ENCODE results near the gene RHOF.

RHOF gene

DNA sequence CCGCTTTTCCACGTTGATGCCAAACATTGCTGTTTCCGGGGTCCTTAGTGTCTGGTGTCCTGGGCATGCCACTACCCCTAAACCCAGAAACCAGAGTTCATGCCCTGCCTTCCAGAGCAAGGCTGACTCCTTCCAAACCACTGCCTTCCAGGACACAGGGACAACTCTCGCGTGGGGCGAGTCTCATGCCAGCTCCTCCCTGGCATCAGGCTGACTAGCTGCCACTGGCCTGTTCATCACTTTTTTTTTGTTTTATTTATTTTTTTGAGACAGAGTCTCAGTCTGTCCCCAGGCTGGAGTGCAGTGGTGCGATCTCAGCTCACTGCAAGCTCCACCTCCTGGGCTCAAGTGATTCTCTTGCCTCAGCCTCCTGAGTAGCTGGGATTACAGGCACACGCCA, 15.1 kb upstream of the RHOF start:
- DNase-seq (ENCODE audit: insufficient read length) (no peak), FAIRE-seq (no peak)
- TF ChIP-seq POLR2AphosphoS5 (IDR thresholded peaks at IDR 0.05; ENCODE audit: low read depth, low read length) (no peak), TAF1 (IDR thresholded peaks at IDR 0.05; ENCODE audit: borderline replicate concordance, low read depth, low read length) (no peak), POLR2A (IDR thresholded peaks at IDR 0.05; ENCODE audit: low read depth, low read length) (no peak)

DNA sequence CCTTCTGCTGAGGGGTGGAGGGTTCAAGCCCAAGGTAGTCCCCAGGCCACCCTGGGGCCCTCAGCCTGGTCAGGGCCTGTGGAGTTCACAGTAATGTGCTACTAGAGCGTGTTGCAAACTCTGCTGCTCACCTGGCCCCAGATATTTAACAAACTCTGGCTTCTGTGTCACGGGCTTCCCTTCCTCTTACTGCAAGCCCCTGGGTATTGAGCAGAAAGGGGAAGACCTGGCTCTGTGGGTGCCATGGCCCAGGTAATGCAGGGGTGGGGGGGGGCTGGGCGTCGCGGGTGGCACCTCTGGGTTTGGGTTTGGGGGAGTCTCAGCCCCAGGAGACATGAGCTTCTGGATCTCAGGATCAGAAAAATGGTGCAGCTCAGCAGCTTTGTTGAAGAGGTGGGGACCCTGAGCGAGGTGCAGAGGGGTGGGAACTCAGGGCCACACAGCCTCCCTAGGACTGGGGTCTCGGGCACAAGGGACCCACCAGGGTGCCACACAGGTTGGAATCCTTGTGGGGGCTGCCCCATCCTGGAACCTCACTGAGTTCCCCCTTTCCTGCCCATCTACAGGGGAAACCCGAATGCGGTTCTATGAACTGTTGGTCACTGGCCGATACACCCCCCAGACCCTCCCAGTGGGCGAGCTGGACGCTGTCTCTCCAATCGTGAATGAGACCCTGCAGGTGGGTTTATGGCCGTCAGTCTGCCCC, 14.3 kb upstream of the RHOF start:
- DNase-seq (ENCODE audit: insufficient read length): no peak
- TF ChIP-seq TAF1 (IDR thresholded peaks at IDR 0.05; ENCODE audit: borderline replicate concordance, low read depth, low read length): no peak
- TF ChIP-seq POLR2A (IDR thresholded peaks at IDR 0.05; ENCODE audit: low read depth, low read length): no peak
- TF ChIP-seq POLR2AphosphoS5 (IDR thresholded peaks at IDR 0.05; ENCODE audit: low read depth, low read length): no peak
- no peak for FAIRE-seq

DNA sequence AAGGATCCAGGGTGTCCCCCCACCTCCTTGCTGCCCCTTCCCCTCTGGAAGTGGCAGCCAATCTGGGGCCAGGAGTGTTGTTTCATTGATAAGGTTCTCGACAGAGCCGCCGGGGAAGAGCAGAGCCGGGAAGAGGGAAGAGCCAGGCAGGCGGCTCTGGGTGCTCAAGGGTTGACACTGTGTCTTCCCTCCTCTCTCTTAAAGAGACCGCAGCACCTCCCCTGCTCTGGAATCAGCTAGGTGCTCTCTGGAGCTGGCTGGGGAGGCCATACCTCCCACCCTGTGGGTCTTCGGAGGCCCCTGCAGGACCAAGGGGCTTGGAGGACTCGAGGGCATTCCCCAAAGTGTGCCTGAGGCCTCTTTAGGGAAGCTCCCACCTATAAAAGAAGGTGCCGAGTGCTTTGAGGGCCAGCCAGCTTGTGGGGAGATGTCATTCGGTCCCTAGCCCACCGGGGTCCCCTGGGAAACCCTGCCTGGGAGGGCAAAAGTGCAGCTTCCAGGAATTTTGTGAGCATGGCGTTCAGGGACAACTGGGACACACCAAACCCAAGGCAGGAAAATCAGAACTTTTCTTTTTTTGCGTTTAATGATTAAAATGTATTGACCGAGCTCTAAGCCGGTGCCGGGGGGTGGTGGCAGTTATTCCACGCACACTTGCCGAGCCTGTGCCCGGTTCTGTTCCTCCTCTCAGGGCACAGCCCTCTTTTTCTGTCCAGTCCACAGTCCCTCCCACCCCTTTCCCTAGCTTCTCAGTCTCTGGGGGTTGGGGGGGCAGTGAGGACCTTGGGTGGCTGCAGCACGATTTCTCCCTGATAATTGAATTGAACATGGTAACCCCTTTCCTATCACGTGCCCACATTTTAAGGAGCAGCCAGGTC, 13.3 kb upstream of the RHOF start:
- no peak for FAIRE-seq
- TF ChIP-seq TAF1 (IDR thresholded peaks at IDR 0.05; ENCODE audit: borderline replicate concordance, low read depth, low read length) (no peak), POLR2A (IDR thresholded peaks at IDR 0.05; ENCODE audit: low read depth, low read length) (no peak), POLR2AphosphoS5 (IDR thresholded peaks at IDR 0.05; ENCODE audit: low read depth, low read length) (no peak)
- no peak for DNase-seq (ENCODE audit: insufficient read length)

DNA sequence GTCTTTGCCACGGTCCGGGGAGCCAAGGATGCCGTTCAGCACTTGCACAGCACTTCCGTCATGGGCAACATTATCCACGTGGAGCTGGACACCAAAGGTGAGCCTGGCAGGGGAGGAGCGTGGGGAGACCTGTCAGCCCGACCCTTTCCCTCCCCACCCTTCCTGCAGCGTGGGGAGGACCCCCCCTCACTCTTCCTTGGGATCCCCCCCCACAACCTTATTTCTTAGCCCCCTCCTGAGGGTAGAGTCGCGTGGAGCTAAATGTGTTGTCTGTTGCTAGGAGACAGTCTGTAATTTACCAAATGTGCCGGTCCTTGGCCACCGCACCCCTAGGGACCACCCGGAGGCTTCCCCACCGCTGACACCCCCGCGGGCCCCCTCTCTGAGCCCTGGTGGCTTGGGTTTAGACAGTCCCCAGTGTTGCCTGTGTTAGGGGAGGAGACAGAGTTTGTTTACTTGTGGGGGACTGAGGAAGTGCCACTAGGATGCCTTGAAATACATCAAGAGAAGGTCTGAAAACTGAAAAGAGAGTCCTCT, 12.6 kb upstream of the RHOF start:
- DNase-seq (ENCODE audit: insufficient read length) (no peak), FAIRE-seq (no peak)
- TF ChIP-seq TAF1 (IDR thresholded peaks at IDR 0.05; ENCODE audit: borderline replicate concordance, low read depth, low read length) (no peak), POLR2AphosphoS5 (IDR thresholded peaks at IDR 0.05; ENCODE audit: low read depth, low read length) (no peak), POLR2A (IDR thresholded peaks at IDR 0.05; ENCODE audit: low read depth, low read length) (no peak)

DNA sequence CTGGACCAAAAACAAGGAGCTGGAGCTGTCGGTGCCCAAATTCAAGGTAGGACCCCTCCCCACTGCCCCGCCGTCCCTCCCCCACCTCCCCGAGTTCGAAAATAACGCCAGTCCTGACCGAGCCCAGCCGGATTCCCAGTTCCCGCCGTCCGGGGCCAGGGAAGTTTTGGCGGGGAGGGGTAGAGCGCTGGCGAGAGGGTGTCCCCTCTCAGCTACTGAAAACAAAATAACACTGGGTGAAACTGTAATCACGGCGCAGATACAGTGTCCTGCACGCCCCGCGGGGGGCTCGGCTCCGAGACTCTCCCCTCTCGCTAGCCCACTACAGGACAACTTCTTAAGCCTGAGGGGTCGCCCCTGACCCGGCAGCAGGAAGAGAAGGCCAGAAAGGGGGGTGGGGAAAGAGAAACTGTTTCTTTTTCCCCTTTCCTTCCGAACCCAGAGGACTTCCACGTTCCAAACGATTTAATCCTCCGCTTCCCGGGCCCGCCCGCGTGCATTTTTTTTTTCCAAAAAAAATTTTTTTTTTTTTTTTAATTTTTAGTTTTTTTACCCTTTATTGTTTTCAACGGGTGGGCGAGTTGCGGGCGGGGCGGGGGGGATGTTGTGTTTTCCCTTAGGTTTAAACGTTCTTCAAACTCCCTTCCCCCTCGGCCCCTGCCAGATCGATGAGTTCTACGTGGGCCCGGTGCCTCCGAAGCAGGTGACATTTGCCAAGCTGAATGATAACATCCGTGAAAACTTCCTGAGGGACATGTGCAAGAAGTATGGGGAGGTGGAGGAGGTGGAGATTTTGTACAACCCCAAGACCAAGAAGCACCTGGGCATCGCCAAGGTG, 11.9 kb upstream of the RHOF start:
- no peak for FAIRE-seq
- DNase-seq (ENCODE audit: insufficient read length): no peak
- TF ChIP-seq TAF1 (IDR thresholded peaks at IDR 0.05; ENCODE audit: borderline replicate concordance, low read depth, low read length) (no peak), POLR2AphosphoS5 (IDR thresholded peaks at IDR 0.05; ENCODE audit: low read depth, low read length) (no peak), POLR2A (IDR thresholded peaks at IDR 0.05; ENCODE audit: low read depth, low read length) (no peak)

DNA sequence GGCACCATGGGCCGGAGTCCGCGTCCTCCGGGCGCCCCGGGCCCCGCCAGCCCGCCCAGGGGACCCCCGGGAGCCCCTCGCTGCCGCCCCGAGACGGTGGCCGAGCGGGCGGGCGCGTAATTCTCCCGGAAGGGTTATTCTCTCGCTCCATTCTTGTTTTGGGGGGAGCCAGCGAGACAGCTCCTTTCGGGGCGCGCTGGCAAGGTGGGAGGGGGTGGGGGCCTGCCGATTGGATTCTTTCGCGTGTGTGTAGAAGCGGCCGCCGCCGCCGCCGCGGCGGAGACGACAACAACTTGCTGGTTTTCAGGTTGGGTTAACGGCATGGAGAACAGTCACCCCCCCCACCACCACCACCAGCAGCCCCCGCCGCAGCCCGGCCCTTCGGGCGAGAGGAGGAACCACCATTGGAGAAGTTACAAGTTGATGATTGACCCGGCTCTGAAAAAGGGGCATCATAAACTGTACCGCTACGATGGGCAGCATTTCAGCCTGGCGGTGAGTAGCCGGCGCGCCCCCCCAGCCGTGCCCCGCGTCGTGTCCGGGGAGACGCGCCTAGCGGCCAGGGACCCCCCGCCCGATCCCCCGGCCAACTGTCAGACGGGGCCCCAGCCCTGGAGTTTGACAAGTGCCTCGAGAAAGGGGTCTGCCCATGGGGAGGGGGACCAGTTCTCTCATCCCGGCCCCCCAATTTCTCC, 11.1 kb upstream of the RHOF start:
- TF ChIP-seq TAF1 (IDR thresholded peaks at IDR 0.05; ENCODE audit: borderline replicate concordance, low read depth, low read length) (no peak), POLR2A (IDR thresholded peaks at IDR 0.05; ENCODE audit: low read depth, low read length) (no peak), POLR2AphosphoS5 (IDR thresholded peaks at IDR 0.05; ENCODE audit: low read depth, low read length) (no peak)
- FAIRE-seq (no peak), DNase-seq (ENCODE audit: insufficient read length) (no peak)

DNA sequence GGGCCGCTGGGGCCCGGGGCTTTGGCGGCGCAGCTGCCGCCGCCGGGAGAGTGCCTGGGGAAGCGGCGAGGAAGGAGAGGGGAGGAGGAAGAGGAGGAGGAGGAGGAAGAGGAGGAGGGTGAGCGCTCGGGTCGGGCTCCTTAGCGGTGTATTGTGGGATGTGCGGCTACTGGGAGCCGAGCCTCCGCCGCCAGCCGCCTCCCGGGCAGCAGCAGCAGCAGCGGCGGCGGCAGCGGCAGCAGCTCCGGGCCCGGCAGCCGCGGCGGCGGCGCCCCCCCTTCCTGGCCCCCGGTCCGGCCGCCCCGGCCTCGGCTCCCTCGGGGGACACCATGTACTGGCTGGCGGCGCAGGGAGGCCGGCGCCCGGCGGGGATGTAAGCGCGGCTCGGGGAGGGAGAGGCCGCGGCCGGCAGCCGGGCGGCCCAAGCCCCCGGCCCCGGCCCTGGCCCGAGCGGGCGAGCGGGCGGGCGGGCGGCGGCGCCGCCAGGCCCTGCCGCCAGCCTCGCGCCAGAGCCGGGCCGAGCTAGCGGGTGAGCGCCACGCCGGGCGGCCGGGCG, 10.5 kb upstream of the RHOF start, which contains the start of gene SETD1B:
Gene SETD1B, plus strand, starts transcription at position 149 of the 556 bp plus-strand sequence. CDS start 729 bp downstream, outside the sequence.
- DNase-seq (ENCODE audit: insufficient read length): no peak
- FAIRE-seq: peak; percentile 73
- TF ChIP-seq POLR2AphosphoS5 (IDR thresholded peaks at IDR 0.05; ENCODE audit: low read depth, low read length): no peak
- peak; percentile 14; the same call in 1 of the 2 replicates for TF ChIP-seq TAF1 (IDR thresholded peaks at IDR 0.05; ENCODE audit: borderline replicate concordance, low read depth, low read length)
- peak; percentile 32; the same call in 1 of the 2 replicates for TF ChIP-seq POLR2A (IDR thresholded peaks at IDR 0.05; ENCODE audit: low read depth, low read length)

DNA sequence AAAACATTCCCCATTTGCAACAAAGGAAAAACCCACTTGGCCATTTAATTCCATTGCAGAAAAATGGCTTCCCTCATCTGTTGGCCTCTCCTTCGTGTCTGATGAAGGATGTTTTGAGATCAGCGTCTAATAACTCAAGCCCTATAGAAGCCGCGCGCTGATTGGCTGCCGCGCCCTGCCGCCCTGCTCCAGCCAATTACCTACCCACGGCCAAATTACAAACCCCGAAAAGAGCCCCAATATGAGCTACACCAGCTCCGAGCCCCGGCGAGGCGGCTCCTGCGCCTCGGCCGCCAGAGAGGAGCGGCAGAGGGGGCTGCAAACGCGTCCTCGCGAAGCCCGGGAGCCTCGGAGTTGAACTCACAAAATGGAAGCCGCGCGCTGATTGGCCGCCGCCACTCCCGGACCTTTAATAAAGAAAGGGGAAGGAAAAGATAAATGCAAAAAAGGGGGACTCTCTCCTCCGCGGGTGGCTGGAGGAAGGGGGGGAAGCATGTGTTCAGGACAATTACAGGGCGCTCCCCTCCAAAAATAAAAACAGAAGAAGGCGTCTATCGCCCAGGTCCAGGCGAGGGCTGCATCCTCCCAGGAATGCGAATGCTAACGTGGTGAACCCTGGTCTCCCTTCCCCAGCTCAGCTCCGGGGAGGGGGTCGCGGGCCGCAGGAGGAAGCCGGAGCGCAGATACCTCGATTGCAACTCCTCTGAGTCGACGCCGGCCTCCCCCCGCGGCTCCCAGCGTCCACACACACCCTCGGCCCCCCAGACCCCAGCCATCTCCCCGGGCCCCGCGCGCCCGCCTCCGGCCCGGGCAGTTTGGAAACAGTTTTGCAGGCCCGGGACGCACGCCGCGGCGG, 9.6 kb upstream of the RHOF start:
- TF ChIP-seq POLR2AphosphoS5 (IDR thresholded peaks at IDR 0.05; ENCODE audit: low read depth, low read length) (peak; percentile 98), POLR2A (IDR thresholded peaks at IDR 0.05; ENCODE audit: low read depth, low read length) (peak; percentile 90), TAF1 (IDR thresholded peaks at IDR 0.05; ENCODE audit: borderline replicate concordance, low read depth, low read length) (peak; percentile 86)
- DNase-seq (ENCODE audit: insufficient read length): peak; percentile 77
- FAIRE-seq: peak; percentile 92

DNA sequence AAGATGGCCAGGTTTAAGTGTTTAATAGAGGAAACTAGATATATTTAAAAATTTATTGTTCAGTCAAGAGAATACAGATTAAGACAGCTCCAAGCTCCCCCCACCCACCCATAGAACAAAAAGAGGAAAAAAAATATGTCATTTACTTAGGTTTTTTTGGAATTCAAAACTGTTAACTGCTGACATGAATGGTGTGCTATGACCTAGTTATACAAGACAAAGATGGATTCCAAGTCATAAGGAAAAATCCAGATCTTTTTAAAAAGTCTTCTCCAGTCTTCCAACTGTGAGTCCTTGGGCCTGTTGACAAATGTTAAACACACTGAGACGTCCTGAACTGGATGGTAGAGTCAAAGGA, 9.0 kb upstream of the RHOF start:
- DNase-seq (ENCODE audit: insufficient read length) (no peak), FAIRE-seq (no peak)
- no peak for TF ChIP-seq TAF1 (IDR thresholded peaks at IDR 0.05; ENCODE audit: borderline replicate concordance, low read depth, low read length)
- TF ChIP-seq POLR2AphosphoS5 (IDR thresholded peaks at IDR 0.05; ENCODE audit: low read depth, low read length): no peak
- TF ChIP-seq POLR2A (IDR thresholded peaks at IDR 0.05; ENCODE audit: low read depth, low read length): no peak

Data from GM12892 (cell line).